HG03520 (cell line): Measurements from ENCODE around the gene NBPF3.

ENCODE experiments used
- ATAC-seq: cut with Tn5 transposase; IDR thresholded peaks from one replicate; pipeline ENCODE4 v1.9.1; 2021; ENCODE audit warnings: mild to moderate bottlenecking, moderate library complexity; ENCODE audit not compliant: unreplicated experiment

Gene NBPF3

DNA sequence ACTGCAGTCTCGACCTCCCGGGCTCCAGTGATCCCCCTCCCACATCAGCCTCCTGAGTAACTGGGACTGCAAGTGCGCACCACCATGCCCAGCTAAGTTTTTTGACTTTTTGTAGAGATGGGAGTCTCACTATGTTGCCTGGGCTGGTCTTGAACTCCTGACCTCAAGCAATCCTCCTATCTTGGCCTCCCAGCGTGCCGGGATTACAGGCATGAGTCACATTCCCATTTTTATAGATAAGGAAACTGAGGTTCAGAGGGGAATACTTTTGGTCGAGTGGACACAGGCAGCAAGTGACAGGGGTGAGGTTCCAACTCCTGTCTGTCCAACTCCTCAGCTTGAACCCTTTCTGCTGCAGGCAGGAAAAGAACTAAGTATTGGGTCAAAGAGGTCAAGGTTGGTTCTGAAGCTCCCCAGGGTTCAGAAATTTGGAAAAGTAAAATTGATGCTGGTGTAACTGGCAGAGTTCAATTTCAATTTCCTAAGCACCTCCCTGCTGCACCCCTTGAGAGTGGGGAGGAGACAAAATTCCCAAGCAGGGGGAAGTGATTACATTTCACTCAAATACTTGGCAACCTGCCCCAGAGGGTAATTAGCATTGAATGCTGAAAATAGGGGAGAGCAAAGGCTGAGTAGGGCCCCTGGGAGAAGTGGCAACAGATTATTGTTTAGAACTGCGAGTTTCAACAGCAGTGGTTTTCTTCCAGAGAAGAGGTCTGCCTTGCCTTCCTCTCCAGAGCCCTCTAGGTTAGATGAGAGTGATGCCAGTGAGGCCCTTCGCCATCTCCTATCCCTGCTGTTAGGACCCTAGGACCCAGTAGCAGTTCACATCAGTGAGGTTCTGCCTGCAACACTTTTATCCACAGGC is 51.8 kb downstream of the NBPF3 start:
- ATAC-seq = no peak

DNA sequence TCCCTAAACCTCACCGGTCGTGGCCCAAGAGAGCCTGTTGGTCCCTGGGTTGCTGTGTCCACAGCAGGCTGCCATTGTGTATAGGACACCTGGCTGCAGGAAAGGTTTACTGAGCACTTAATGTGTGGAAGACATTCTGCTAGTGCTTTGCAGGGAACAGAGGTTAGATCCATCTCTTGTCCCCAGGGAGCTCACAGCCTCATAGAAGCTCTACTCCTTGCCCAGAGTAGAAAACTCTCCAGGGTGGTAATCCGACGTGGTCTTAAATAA is 52.4 kb downstream of the NBPF3 start:
- no peak for ATAC-seq

DNA sequence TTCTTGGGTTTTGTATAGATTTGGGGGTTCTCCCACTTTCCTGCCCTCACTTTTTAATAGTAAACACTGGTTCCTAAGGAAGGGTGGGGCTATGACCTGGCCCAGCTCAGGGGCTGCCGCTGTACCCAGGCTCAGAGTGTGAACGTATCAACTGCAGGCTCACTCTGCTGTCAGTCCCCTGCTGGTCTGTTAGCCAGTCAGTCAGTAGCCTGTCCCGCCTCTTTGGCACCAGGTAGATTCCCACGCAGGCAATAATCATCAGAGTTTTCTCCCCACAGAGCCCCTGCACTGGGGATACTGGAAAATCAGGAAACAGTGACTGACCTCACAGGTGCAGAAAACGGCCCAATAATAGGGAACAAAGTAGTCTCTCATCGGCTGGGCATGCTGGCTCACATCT is 54.3 kb downstream of the NBPF3 start:
- no peak for ATAC-seq

DNA sequence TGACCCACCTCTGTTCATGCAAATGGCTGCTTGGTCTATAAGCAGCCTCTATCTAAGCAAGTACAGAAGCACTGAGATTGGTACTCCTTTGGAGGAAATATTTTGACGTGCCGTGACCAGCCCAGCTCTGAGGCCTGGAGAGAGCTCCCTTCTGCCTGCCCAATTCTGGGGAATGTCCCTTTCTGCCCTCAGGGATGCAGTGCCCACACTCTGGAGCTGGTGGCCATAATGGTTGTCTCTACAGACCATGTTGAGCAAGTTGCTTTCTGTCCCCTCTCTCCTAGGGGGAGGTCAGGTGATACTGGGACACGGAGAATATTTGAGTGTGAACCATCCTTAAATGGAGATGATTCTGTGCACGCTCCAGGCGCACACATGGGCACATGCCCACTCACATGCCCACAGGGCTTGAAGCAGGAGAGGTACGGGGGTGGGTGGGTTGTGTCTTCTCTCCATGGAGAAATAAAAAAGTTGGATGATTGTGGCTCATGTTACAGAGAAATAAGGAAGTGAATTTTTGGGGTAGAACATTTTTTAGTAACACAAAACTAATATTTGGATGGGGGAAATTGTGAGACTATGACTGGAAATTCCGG is 55.4 kb downstream of the NBPF3 start:
- ATAC-seq = no peak

DNA sequence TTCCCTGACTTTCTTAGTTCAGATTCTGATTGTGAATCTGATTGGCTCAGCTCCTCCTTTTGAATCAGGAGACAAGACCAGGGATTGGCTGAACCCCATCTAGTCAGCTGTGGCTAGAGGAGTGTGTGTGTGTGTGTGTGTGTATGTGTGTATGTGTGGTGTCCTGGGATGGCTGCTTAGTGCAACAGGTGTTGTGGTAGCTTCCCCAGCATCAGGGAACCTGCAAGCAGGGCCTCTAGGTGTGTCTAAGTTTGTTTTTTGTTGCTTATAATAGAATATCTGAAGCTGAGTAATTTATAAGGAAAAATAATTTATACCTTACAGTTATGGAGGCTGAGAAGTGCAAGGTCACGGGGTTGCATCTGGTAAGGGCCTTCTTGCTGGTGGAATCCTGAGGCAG is 56.1 kb downstream of the NBPF3 start:
- no peak for ATAC-seq

DNA sequence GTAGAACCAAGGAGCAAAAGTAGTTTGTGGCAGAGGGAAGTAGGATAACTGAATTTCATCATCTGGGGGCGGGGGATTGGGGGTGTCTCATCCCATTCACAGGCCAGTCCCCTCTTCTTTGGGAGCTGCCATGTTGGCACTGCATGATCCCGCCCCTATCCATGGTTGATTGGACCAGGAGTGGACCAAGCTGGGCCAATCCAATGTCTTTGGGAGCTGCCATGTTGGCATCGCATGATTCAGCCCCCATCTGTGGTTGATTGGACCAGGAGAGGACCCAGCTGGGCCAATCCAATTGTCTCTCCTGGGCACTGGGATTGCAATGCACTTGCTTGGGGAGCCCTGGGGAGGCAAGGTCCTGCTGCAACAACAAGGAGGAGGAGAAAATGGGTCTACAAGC is 56.9 kb downstream of the NBPF3 start:
- ATAC-seq = no peak

DNA sequence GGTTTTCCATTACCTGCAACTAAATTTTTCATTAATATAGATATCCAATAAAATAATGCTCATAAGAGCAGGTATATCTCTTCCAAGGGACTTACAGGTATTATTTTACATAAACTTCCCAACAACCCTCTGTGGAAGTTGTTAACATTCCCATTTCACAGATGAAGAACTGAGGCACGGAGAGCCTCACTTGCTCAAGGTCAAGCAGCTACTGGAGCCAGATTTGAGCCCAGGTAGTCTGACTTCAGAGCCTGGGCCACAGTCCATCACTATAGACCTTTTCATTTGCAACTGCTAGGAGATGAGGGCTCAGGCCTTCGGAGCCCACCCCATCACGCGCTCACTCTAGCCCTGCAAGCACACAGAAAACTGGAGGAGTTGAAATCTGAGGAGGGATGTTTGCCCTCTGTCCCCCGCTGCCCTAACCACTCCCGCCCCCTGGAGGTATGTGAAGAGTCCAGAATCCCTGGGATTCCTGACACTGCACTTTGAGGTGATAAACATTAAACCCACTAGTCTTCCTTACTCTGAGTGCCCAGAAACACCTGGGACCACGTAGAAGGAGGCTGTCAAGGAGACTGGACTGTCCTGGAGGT is 57.6 kb downstream of the NBPF3 start:
- no peak for ATAC-seq

DNA sequence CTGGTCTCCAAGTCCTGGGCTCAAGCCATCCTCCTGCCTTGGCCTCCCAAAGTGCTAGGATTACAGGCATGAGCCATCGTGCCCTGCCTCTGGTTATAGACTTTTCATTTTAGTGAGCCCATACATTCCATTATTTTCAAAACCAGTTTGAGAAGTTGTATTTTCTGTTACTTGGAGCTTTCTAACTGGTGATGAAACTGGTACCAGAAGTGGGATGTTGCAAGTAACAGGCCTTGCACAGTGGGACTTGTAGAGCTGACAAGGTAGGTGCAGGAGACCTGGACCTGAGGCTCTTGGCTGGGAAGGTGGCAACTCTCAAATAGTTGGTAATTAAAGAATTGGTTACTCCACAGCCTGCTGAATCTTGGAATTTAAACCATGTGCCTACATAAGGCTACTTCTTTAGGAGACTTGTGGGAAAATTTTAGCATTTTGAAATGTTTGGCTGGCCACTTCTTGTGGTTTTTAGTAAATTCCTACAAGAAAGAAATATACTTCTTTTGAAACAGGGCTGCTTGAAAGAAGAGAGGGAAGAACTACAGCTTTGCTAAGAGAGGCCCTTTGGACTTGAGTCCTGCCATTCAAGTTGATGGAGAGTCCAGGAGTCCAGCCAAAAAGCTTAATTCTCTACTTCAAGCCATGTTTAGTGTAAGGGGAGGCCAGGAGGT is 59.5 kb downstream of the NBPF3 start:
- no peak for ATAC-seq

DNA sequence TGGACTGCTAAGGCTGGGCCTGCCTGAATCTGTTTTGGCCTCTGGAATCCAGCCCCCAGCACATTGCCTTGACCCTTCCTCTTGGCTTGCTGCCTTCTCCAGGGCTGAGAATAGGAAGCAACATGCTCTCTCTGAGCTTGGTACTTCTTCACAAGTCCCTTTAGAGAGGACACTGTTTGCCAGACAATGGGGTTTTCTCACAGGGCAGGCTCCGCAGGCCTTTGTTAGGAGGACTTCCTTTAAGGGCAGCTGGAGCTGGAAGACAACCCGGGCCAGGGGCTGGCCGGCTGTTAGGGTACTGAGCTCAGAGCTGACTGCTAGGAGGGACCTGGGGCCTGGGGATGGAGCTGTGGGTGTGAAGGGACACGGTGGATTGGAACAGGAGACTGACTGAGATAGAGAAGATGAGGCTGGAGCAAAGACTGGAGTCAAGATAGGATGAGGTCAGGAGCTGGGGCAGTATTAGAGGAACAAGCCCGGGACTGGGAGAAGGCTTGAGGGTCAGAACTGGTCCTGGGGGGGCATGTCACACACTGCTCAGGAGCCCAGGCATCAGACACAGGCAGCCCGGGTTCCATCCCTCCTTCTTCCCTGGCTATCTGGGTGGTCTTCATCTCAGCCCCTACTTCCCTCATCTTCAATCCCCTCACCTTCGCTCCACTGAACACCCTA is 63.9 kb downstream of the NBPF3 start:
- ATAC-seq = no peak

DNA sequence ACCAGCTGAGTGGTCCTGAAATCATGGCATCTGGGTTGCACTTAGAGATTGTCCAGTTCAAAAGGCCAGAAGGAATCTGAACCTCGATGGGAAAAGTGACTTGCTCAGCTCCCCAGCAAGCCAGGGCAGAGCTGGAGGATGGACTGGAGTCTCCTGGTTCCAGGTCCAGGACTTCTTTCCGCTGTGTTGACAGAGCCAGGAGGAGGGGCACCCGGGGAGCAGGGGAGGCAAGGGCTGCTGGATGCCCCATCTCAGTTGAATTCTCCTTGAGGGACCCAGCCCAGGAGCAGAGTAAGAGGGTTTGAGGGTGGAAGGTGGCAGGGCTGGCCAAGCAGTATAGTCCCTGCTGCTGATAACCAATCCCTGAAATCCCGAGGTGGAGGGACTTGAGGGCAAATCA is 66.9 kb downstream of the NBPF3 start:
- no peak for ATAC-seq

DNA sequence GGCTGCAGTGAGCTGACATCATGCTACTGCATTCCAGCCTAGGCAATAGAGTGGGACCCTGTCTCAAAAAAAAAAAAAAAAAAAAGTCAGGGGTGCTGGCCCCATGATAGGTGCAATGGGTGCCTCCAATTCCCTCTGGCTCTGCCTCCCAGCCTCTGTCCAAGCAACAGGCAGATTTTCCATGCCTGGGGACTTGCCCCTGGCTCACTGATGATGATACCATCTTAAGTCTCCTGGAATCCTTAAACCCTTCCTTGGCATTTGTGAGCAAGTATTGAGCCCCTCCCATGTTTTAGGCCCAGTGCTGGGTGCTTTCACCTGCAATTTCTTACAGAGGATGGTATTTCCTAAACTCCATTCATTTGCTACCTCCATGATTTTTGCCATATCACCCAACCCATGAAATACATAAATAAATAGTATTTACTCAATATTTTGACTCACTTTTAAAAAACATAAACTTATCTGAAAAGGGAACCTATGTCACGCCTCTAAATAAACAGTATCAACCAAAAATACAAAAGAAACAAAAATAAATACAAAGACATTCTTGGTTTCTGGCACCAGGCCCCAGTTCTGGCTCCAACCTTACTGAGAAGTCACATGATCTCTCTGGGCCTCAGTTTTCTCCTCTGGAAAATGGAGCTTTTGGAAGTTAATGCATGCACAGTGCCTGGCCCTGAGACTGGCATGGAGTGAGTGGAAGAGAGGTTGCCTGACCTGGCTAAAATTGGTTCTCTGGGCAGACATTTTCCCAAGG is 67.8 kb downstream of the NBPF3 start:
- ATAC-seq = no peak

DNA sequence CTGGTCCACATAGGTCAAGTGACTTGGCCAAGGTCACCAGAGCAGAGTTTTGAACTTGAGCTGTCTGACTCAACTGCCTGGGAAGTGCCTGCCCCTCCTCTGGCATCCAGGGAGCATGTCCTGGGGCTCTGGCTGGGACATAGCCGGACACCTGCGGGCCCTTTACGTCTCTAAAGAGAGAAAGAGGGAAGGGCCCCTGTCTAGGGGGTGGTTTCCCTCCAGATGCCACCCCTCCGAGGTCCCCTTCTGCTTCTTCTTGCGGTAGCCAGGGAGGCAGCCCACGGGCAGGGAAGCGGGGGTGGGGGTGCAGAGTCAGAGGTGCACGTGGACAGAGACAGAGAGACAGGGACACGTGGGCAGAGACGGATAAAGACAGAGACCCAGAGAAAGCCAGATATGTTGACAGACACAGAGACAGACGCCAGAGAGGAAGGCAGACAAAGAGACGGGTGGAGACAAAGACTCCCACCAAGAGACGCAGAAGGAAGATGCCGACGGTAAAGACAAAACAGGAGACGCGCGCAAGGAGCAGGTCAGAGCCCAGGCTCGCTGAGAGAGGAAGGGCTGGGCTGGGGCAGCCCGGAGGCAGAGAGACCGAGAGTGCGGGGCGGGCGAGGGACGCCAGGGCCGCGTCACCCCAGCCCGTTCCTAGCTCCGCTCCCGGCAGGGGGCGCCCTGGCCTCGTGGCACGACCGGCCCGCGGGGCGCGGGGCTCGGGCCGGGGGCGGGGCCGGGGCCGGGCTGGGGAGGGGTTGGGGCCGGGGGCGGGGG is 68.8 kb downstream of the NBPF3 start:
- no peak for ATAC-seq

DNA sequence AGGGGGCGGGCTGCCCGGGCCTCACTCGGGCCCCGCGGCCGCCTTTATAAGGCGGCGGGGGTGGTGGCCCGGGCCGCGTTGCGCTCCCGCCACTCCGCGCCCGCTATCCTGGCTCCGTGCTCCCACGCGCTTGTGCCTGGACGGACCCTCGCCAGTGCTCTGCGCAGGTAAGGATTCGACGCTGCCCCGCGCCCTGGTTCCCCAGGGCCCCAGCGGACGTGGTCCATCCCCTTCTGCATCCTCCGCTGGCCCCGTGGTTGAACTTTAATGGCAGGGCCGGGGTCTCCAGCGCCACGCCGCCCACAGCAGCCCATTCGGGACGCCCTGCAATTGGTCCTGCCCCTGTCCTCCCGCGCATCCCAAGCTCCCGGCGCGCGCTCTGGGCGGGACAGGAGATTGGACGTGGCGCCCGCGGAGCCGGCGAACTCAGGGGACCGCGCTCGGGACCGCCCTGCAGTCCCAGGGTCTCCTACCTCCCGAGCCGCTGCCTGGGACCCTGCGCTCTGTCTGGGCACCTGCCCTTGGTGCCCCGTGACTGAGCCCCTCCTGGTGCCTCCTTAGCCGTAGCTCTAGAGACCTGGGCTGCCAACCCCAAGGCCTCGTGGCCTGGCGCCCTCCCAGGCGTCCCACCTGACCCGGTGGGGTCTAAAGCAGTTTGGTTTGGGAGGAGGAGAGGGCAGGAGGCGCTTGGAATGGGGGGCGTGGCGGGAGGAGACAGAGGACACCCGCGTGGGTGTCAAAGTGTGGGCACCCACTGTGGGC is 69.6 kb downstream of the NBPF3 start, which contains the start of gene ALPL:
ALPL (plus strand) TSS at position 73 of the 762 bp plus-strand sequence. CDS start 44,659 bp downstream, outside the sequence.
- no peak for ATAC-seq

DNA sequence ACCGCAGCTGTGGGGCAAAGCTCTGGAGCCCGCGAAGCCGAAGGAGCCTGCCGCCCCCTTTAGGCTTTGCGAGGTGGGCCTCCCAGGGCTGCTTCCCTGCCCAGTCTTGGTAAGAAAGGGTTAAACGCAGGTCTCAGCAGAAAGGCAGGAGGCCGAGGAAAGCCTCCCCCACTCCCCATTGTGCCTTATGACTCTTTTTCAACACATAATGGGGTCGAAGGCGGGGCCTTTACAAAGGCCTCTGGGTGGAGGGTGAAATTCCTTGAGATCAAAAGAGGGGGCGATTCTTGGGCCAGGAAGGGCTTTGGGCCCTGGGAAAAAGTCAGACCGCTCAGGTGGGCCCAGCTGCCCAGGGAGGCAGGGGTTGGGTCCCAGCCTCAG is 70.2 kb downstream of the NBPF3 start:
- ATAC-seq = no peak

DNA sequence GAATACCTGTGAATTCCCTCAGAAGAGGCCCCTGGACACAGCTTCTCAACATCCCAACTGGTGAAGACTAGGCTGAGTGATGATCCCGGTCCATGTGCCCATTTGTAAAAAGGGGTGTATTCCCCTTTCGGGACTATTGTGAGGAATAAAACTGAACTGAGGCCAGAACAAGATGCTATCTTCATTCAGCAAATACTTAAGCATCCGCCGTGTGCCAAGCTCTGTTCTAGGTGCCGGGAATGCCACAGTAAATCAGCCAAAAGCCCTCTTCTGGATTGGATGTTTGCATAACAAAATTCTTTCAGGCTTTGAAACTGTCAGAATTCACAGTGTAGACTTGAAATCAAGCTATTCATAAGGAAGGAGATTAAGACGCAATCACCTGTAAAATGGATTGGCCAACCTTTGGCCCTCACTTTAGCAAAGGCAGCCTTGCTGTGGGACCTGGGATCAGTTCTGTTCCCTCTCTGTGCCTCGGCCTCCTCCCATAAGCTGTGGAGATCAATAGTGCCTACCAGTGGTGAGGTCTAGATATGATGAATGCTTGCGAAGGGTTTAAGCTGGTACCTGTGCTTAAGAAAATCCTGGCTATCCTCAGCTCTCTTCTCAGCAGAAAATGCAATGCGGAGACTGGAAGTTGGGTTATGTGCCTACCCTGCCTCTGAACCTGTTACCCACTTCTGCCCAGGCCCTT is 71.1 kb downstream of the NBPF3 start:
- no peak for ATAC-seq

DNA sequence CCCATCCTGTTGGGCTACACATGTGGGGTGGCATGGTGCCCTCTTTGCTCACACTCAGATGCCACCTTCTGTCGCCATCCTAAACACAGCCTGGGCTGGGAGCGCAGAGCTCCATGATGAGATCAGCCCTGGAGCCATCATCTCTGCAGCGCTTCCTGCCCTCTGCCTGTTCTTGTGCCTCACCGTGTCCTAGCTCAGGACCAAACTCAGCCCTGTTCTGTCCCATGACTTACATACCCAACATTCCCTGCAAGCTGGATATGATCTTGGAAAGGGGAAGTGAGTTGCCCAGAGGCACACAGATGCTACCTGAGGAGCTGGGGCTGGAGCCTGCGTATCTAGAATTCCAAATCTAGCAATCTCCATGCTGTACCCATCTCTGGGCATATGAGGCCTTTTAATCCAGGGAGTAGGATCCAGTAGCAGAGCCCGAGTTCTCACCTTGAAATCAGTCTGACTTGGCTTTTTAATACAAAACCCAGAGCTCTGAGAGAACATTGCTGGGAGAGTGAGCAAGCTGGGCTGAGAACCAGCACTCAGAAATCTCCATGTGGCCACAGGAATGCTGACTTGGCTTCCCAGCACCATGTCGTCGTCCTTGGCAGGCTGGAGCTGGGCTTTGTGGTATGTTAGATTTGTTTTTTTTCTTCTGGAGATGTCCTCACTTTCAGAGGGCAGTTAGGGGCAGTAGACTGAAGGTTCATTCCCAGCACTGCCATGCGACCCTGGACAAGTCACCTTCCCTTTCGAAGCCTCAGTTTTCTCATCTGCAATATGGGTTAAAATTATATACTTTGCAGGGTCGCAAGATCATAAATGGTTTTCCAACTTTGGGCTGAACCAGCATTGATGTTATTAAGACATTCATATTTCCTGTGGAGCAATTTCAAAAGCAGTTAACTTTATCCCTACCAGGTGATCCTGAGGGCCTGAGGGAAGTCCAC is 71.9 kb downstream of the NBPF3 start:
- no peak for ATAC-seq

DNA sequence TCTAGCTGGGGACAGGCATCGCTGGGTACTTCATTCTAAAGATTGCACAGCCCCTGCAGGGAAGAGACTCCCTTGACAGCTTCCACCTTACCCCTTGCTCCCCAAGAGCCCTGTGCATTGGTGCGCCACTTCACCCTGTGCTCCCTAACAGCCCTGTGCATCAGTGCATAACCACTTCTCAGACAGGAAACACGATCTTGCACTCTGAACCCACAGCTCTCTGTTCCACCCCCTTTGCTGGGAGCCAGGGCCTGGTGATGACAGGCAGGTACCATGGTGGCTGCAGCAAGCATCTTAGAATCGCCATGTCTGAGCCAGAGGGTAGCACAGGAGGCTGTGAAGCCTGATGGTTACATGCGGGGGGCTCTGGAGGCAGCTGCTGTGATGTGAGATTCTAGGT is 74.3 kb downstream of the NBPF3 start:
- no peak for ATAC-seq
